Measurements from ENCODE around the gene GCSAML.

GCSAML gene

GRCh38 chr1:247539215-247539614, 9.7 kb upstream of the GCSAML start:
- in situ Hi-C loops (cut with HindIII; ENCODE audit: low sequenced_read_pairs) = no loop called here
- TF ChIP-seq CTCF (IDR thresholded peaks at IDR 0.05; ENCODE audit: low read depth, low read length, missing control alignments) = no peak
- no peak overlapping the region for H3K4me3 ChIP-seq (ENCODE audit: low read depth, low read length)
- no peak for DNase-seq (ENCODE audit: low read depth)

GRCh38 chr1:247540581-247540980, 8.4 kb upstream of the GCSAML start:
- no peak for TF ChIP-seq CTCF (IDR thresholded peaks at IDR 0.05; ENCODE audit: low read depth, low read length, missing control alignments)
- no peak for DNase-seq (ENCODE audit: low read depth)
- in situ Hi-C loops (cut with HindIII; ENCODE audit: low sequenced_read_pairs) = no loop called here
- H3K4me3 ChIP-seq (ENCODE audit: low read depth, low read length) = no peak overlapping the region

- in situ Hi-C loops (cut with HindIII; ENCODE audit: low sequenced_read_pairs) = no loop called here
Observed at GRCh38 chr1:247542811-247543210, 6.1 kb upstream of the GCSAML start.

GRCh38 chr1:247548092-247548491, 842 bp upstream of the GCSAML start:
- no peak for DNase-seq (ENCODE audit: low read depth)
- in situ Hi-C loops (cut with HindIII; ENCODE audit: low sequenced_read_pairs) = no loop called here
- no peak overlapping the region for H3K4me3 ChIP-seq (ENCODE audit: low read depth, low read length)
- no peak for TF ChIP-seq CTCF (IDR thresholded peaks at IDR 0.05; ENCODE audit: low read depth, low read length, missing control alignments)

More at GRCh38 chr1:247542811-247543210, 6.1 kb upstream of the GCSAML start:
- H3K4me3 ChIP-seq (ENCODE audit: low read depth, low read length) = no peak overlapping the region
- no peak for TF ChIP-seq CTCF (IDR thresholded peaks at IDR 0.05; ENCODE audit: low read depth, low read length, missing control alignments)
- no peak for DNase-seq (ENCODE audit: low read depth)

- no peak overlapping the region for H3K4me3 ChIP-seq (ENCODE audit: low read depth, low read length)
- DNase-seq (ENCODE audit: low read depth) = no peak
- in situ Hi-C loops (cut with HindIII; ENCODE audit: low sequenced_read_pairs) = no loop called here
- no peak for TF ChIP-seq CTCF (IDR thresholded peaks at IDR 0.05; ENCODE audit: low read depth, low read length, missing control alignments)
Observed at GRCh38 chr1:247551721-247552120, 2.8 kb downstream of the GCSAML start.

- TF ChIP-seq CTCF (IDR thresholded peaks at IDR 0.05; ENCODE audit: low read depth, low read length, missing control alignments) = no peak
- no peak for DNase-seq (ENCODE audit: low read depth)
- no peak overlapping the region for H3K4me3 ChIP-seq (ENCODE audit: low read depth, low read length)
- in situ Hi-C loops (cut with HindIII; ENCODE audit: low sequenced_read_pairs) = no loop called here
Observed at GRCh38 chr1:247552231-247552630, 3.3 kb downstream of the GCSAML start.

All from astrocyte of the cerebellum (primary cell).